ENCODE measurements around the gene TRANK1. TPM values are rescaled to one million over a fixed set of nuclear protein-coding genes. Genes with fewer than 3 reads are reported as not detected.
A peak's percentile ranks its signal among the peaks of the same experiment; 100 is the strongest.

Gene TRANK1
- total and polyA plus RNA-seq, 2 of the 4 experiments (the other 2 are of a cell fraction): 7.9 to 12.7 TPM

DNA sequence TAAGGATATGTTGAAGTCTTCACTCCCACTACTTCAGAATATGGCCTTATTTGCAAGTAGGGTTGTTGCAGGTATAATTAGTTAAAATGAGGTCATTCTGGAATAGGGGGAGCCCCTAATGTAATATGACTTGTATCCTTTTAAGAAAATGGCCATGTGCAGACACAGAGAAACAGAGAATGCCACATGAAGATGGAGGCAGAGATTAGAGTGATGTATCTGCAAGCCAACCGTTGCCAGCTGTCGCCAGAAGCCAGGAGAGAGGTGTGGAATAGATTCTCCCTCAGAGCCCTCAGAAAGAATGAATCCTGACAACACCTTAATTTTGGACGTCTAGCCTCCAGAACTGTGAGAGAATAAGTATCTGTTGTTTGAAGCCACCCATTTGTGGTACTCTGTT lies 11.3 kb upstream of the TRANK1 start:
- TF ChIP-seq SMC3 (IDR thresholded peaks at IDR 0.05; ENCODE audit: low read depth, low read length) (no peak), RCOR1 (IDR thresholded peaks at IDR 0.05; ENCODE audit: insufficient replicate concordance, low read length) (no peak), FOS (IDR thresholded peaks at IDR 0.05; ENCODE audit: low read depth, low read length) (no peak), MAZ (IDR thresholded peaks at IDR 0.05; ENCODE audit: borderline replicate concordance, low read depth, low read length) (no peak), RAD21 (IDR thresholded peaks at IDR 0.05; ENCODE audit: low read length) (no peak)

More for the DNA sequence above, 11.3 kb upstream of the TRANK1 start:
- no peaks in the 10 kb centered on the region for H3K9me3 ChIP-seq (ENCODE audit: control insufficient read depth, insufficient read depth, low read length)
- no peak overlapping the region for H3K56ac ChIP-seq (ENCODE audit: extremely low read depth, insufficient read depth, low read length)
- no peak overlapping the region for H4K5ac ChIP-seq (ENCODE audit: low read depth, low read length)
- H4K20me1 ChIP-seq (ENCODE audit: insufficient read depth, low read length): no peaks in the 10 kb centered on the region
- no CpG with 5 or more reads among the region's 3 CpGs for WGBS, 2 experiments (ENCODE audit: extremely low coverage in 2 of 2, insufficient read length in 1 of 2)
- no peak overlapping the region for H3K9ac ChIP-seq (ENCODE audit: low read depth, low read length)
- no TSS peak for BruUV-seq (replicated peaks)
- H3K18ac ChIP-seq (ENCODE audit: low read depth, low read length): no peak overlapping the region
- H2BK5ac ChIP-seq (ENCODE audit: low read depth, low read length, poor library complexity, severe bottlenecking): no peak overlapping the region
- no peak overlapping the region for H3K27ac ChIP-seq (ENCODE audit: insufficient read depth, low read length)
- intact Hi-C loops (cut with micrococcal nuclease): no loop called here
- H3K4me1 ChIP-seq (ENCODE audit: control insufficient read depth, insufficient read depth, low read length): peaks cover 6% of the 10 kb centered on the region; the same call in 1 of the 2 replicates
- no peak overlapping the region for H3K23ac ChIP-seq (ENCODE audit: low read depth, low read length)
- no peak overlapping the region for H2AFZ ChIP-seq (replicated peaks; ENCODE audit: low read length, poor library complexity)
- in situ Hi-C loops (cut with MboI; ENCODE audit: low sequenced_read_pairs): loop anchor here (5.0 kb wide), 1 partner anchor 229 kb away; no protein-coding TSS in a partner anchor
- H3K4ac ChIP-seq (ENCODE audit: low read depth, low read length): no peak overlapping the region
- no peak overlapping the region for H2BK20ac ChIP-seq (ENCODE audit: low read depth, low read length)
- no peak overlapping the region for H2BK15ac ChIP-seq (ENCODE audit: low read depth, low read length)
- H4K8ac ChIP-seq (ENCODE audit: low read depth in 2 of 2, low read length in 2 of 2): no peak overlapping the region
- H3K4me3 ChIP-seq (ENCODE audit: insufficient read depth, low read depth, low read length): no peak overlapping the region
- H3K79me1 ChIP-seq (ENCODE audit: low read depth in 1 of 2, low read length in 2 of 2): no peaks in the 10 kb centered on the region
- no peaks in the 10 kb centered on the region for H3K27me3 ChIP-seq (ENCODE audit: control insufficient read depth, insufficient read depth, low read length)
- H3K14ac ChIP-seq (replicated peaks; ENCODE audit: low read depth, low read length): no peak overlapping the region
- no peaks in the 10 kb centered on the region for H3K36me3 ChIP-seq (ENCODE audit: control insufficient read depth, insufficient read depth, low read length)
- 0 out of 2 replicates have a peak overlapping the region, but pooled peaks have one; percentile 52 for H2AK5ac ChIP-seq (ENCODE audit: low read depth, low read length)
- DNase-seq (no peak), ATAC-seq (ENCODE audit: low read depth) (no peak)
- no peaks in the 10 kb centered on the region; the same call in 1 of the 2 replicates for H3K9me1 ChIP-seq (ENCODE audit: insufficient read depth, low read length)
- ChIA-PET POLR2A (ENCODE audit: unreplicated experiment) (no interaction called here), CTCF (interaction anchor here (1.3 kb wide), 1 partner anchor 52 kb away, joined by 3 read pairs; no protein-coding TSS in a partner anchor)
- H4K91ac ChIP-seq (ENCODE audit: insufficient read depth, low read depth, low read length): no peak overlapping the region
- no peak overlapping the region for H2AK9ac ChIP-seq (replicated peaks; ENCODE audit: low read depth, low read length, poor library complexity)
- dilution Hi-C loops (cut with HindIII; ENCODE audit: low sequenced_read_pairs, unreplicated experiment): no loop called here
- H2BK120ac ChIP-seq (ENCODE audit: low read depth, low read length): no peak overlapping the region
- H3K4me2 ChIP-seq (ENCODE audit: low read depth, low read length): no peak overlapping the region

All from IMR-90 (cell line).